CD14-positive monocyte (primary cell): Measurements from ENCODE around the gene USP49. TPM values are rescaled to one million over a fixed set of nuclear protein-coding genes. Genes with fewer than 3 reads are reported as not detected.

Source experiments
- DNase-seq, 3 donors: peaks; one replicate each; pipeline ENCODE4 v3.0.0-alpha.2; 2011 to 2022
- H2AFZ ChIP-seq: 2 replicates; pipeline ENCODE4 v1.6.0; 2012; ENCODE audit warnings: mild to moderate bottlenecking, low read depth, low read length, inconsistent platforms; ENCODE audit not compliant: insufficient read depth, poor library complexity, severe bottlenecking
- H3K27ac ChIP-seq, 2 donors: 1 replicate in 1 of 2; 2 replicates in 1 of 2; pipeline ENCODE4 v1.5.1; 2012 to 2013; ENCODE audit warnings: low read length in 2 of 2, control low read depth in 1 of 2, inconsistent platforms in 1 of 2, low read depth in 1 of 2, mild to moderate bottlenecking in 1 of 2
- H3K27me3 ChIP-seq, 2 donors: one replicate each; pipeline versions ENCODE4 v1.6.0 to v1.6.1; 2011 to 2013; ENCODE audit warnings: low read length in 2 of 2; ENCODE audit not compliant: control insufficient read depth in 2 of 2, insufficient read depth in 2 of 2
- H3K36me3 ChIP-seq, 2 donors: replicated peaks in 1 of 2; 1 replicate in 1 of 2; 2 replicates in 1 of 2; pipeline versions ENCODE4 v1.5.1 to v1.6.1; 2012 to 2013; ENCODE audit warnings: low read length in 2 of 2, control low read depth in 1 of 2, inconsistent platforms in 1 of 2, mild to moderate bottlenecking in 1 of 2; ENCODE audit not compliant: insufficient read depth in 2 of 2, control insufficient read depth in 1 of 2
- H3K4me1 ChIP-seq, 2 donors: 1 replicate in 1 of 2; 2 replicates in 1 of 2; pipeline versions ENCODE4 v1.5.1 to v1.6.1; 2012 to 2013; ENCODE audit warnings: low read length in 2 of 2, control low read depth in 1 of 2, inconsistent platforms in 1 of 2, mild to moderate bottlenecking in 1 of 2, moderate library complexity in 1 of 2; ENCODE audit not compliant: insufficient read depth in 2 of 2, control insufficient read depth in 1 of 2
- H3K4me2 ChIP-seq: replicated peaks from 2 replicates; pipeline ENCODE3; 2012; ENCODE audit warnings: low read length, moderate library complexity, mild to moderate bottlenecking; ENCODE audit not compliant: poor library complexity, severe bottlenecking; ENCODE audit errors: extremely low read depth
- H3K4me3 ChIP-seq, 3 experiments: fragments of 200-600 bp in 1 of 3; sonication (generic) in 1 of 3; replicated peaks in 1 of 3; 1 replicate in 2 of 3; 2 replicates in 1 of 3; pipeline ENCODE4 v1.5.1; 2011 to 2013; ENCODE audit warnings: low read length in 3 of 3, mild to moderate bottlenecking in 3 of 3, control low read depth in 2 of 3, low read depth in 2 of 3, inconsistent platforms in 1 of 3, moderate library complexity in 1 of 3
- H3K79me2 ChIP-seq: 2 replicates; pipeline ENCODE4 v1.6.0; 2012; ENCODE audit warnings: mild to moderate bottlenecking, control low read depth, inconsistent platforms, low read length, moderate library complexity; ENCODE audit not compliant: insufficient read depth
- H3K9ac ChIP-seq: 2 replicates; pipeline ENCODE4 v1.6.0; 2017; ENCODE audit warnings: low read length, mild to moderate bottlenecking; ENCODE audit not compliant: insufficient read depth, poor library complexity, severe bottlenecking
- H3K9me3 ChIP-seq, 2 donors: replicated peaks in 1 of 2; 1 replicate in 1 of 2; 2 replicates in 1 of 2; pipeline versions ENCODE4 v1.5.1 to v1.6.1; 2012 to 2013; ENCODE audit warnings: low read length in 2 of 2, control low read depth in 1 of 2; ENCODE audit not compliant: control insufficient read depth in 1 of 2, insufficient read depth in 1 of 2
- H4K20me1 ChIP-seq: 2 replicates; pipeline ENCODE4 v1.6.0; 2012; ENCODE audit warnings: mild to moderate bottlenecking, low read length, control low read depth, moderate library complexity; ENCODE audit not compliant: insufficient read depth
- H3K27ac Mint-ChIP-seq, 7 donors: one replicate each; pipeline ENCODE4 v1.8.0; 2020; ENCODE audit warnings: mild to moderate bottlenecking in 7 of 7, mixed read lengths in 7 of 7, moderate library complexity in 6 of 7, inconsistent platforms in 2 of 7
- H3K27me3 Mint-ChIP-seq, 3 donors: one replicate each; pipeline ENCODE4 v1.8.0; 2021 to 2022; ENCODE audit warnings: low read depth in 3 of 3, mild to moderate bottlenecking in 3 of 3, mixed read lengths in 3 of 3, moderate library complexity in 3 of 3, inconsistent platforms in 1 of 3
- H3K36me3 Mint-ChIP-seq, 2 donors: one replicate each; pipeline ENCODE4 v1.8.0; 2020; ENCODE audit warnings: mixed read lengths in 2 of 2, inconsistent platforms in 1 of 2, mild to moderate bottlenecking in 1 of 2
- H3K4me1 Mint-ChIP-seq: one replicate; pipeline ENCODE4 v1.8.0; 2020; ENCODE audit warnings: mild to moderate bottlenecking, mixed read lengths
- H3K4me3 Mint-ChIP-seq, 2 donors: one replicate each; pipeline ENCODE4 v1.8.0; 2020; ENCODE audit warnings: mild to moderate bottlenecking in 2 of 2, mixed read lengths in 2 of 2, moderate library complexity in 1 of 2
- H3K9me3 Mint-ChIP-seq, 7 donors: one replicate each; pipeline ENCODE4 v1.8.0; 2020 to 2022; ENCODE audit warnings: mixed read lengths in 7 of 7, mild to moderate bottlenecking in 6 of 7, moderate library complexity in 6 of 7, inconsistent platforms in 2 of 7
- WGBS: methylation state at CpG from one replicate; pipeline ENCODE4 v1.1.5; 2013; ENCODE audit warnings: missing lambda C conversion rate; ENCODE audit not compliant: insufficient coverage; 5-methylcytosine and 5-hydroxymethylcytosine counted together
- intact Hi-C, 2 donors: fragments of 100-400 bp; cut with micrococcal nuclease; formaldehyde crosslinking; loops; one replicate each; pipeline versions ENCODE4 v1.15.0 to v1.15.1; 2023
- polyA plus RNA-seq, 3 donors: library from polyadenylated mRNA; depleted of rRNA in 1 of 3; unstranded in 2 of 3; stranded (reverse) in 1 of 3; fragments of 300-500 nt in 2 of 3; fragments of >200 nt in 1 of 3; fragmentation: Illumina TruSeq in 2 of 3; gene quantifications; 1 replicate in 2 of 3; 2 replicates in 1 of 3; pipeline ENCODE4 v1.2.3, GENCODE V29; 2012 to 2021
- TF ChIP-seq, protein P1 (sequence below): fragments of 200-600 bp; IDR thresholded peaks from one replicate; pipeline ENCODE4 v1.8.0; 2022; ENCODE audit warnings: antibody characterized with exemption, mild to moderate bottlenecking

USP49 gene
- polyA plus RNA-seq, 3 donors = 0.08 to 4.8 (median 0.37) TPM

DNA sequence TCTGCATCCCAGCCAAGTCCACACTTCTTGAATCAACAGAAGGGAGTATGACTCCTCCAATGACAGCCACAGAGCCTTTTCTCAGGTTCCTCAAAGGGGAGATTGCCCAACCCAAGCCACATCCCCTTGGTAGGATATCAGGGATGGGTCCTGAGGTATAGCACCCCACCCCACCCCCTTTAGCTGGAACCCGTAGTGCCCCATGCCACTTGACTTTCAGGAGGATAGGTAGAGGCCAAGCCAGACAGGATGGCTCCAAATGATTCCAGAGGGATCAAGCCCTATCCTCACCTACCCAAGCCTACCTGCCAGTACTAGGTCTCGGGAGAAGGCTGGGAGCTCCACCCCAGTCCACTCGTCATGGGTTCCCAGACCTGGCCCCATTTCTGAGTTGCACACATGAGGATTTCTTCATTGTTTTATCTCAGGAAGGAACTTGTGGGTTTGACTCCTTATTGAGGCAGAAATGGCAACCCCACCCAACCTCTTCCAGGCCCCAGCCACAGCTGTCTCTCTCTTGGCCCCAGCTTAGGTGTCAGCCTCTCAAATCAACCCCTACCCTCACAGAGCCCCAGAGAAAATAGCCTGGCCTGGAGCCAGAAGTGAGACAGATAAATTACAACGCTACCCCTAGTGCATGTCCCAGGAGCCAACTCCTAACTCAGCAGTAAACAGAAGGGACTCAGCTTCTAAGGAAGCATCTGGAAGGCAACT is 42.8 kb upstream of the USP49 start:
- Histone ChIP-seq H3K4me3 (peak overlapping the region; percentile 84 to 97 (median 84)), H4K20me1 (peaks cover 82% of the 10 kb centered on the region), H3K79me2 (peaks cover 85% of the 10 kb centered on the region), H3K27ac (peak overlapping the region; percentile 80 to 81), H3K9ac (peak overlapping the region; percentile 51), H3K27me3 (no peaks in the 10 kb centered on the region), H3K4me2 (peak overlapping the region; percentile 98), H3K9me3 (no peaks in the 10 kb centered on the region), H3K4me1 (peaks cover 71 to 77% of the 10 kb centered on the region in 2 donors), H3K36me3 (peaks cover 37 to 44% of the 10 kb centered on the region in 2 donors), H2AFZ (no peak overlapping the region)
- Mint-ChIP-seq H3K9me3 (no peaks in the 10 kb centered on the region), H3K27me3 (peaks cover 0 to 2% (median 0%) of the 10 kb centered on the region in 3 donors), H3K4me1 (peaks cover 73% of the 10 kb centered on the region), H3K36me3 (peaks cover 36 to 65% of the 10 kb centered on the region in 2 donors), H3K4me3 (peak overlapping the region; percentile 95 to 97), H3K27ac (peak overlapping the region; percentile 90 to 99 (median 98))
- WGBS = 0% methylated on average over 1 of the region's 4 CpGs
- intact Hi-C loops = loop anchor here (2.0 to 5.0 kb wide), 5 partner anchors 33 to 109 kb away; no protein-coding TSS in a partner anchor
- TF ChIP-seq, protein P1, sequence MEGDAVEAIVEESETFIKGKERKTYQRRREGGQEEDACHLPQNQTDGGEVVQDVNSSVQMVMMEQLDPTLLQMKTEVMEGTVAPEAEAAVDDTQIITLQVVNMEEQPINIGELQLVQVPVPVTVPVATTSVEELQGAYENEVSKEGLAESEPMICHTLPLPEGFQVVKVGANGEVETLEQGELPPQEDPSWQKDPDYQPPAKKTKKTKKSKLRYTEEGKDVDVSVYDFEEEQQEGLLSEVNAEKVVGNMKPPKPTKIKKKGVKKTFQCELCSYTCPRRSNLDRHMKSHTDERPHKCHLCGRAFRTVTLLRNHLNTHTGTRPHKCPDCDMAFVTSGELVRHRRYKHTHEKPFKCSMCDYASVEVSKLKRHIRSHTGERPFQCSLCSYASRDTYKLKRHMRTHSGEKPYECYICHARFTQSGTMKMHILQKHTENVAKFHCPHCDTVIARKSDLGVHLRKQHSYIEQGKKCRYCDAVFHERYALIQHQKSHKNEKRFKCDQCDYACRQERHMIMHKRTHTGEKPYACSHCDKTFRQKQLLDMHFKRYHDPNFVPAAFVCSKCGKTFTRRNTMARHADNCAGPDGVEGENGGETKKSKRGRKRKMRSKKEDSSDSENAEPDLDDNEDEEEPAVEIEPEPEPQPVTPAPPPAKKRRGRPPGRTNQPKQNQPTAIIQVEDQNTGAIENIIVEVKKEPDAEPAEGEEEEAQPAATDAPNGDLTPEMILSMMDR = no peak
- DNase-seq = peak; percentile 66 to 84 (median 76)

DNA sequence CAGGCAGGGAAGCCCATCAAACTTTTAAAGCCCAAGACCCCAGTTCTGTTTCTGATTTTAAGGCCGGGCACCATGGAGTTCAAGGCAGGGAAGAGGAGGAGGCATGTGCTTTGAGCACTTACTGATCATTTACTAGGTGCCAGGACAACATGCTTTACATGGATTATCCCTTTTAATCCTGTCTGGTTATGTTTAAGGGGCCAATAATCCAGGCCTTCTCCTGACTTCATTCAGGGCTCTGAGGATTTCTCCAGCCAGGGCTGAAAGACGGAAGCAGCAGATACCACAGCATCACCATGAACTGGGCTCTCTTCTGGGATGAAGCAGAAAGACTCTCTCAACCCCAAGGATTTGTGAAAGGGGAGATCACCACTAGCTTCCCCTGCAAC is 42.3 kb upstream of the USP49 start:
- Mint-ChIP-seq H3K4me3 (peak overlapping the region; percentile 95 to 97), H3K4me1 (peaks cover 69% of the 10 kb centered on the region), H3K9me3 (no peaks in the 10 kb centered on the region), H3K36me3 (peaks cover 41 to 70% of the 10 kb centered on the region in 2 donors), H3K27me3 (peaks cover 0 to 2% (median 0%) of the 10 kb centered on the region in 3 donors), H3K27ac (peak overlapping the region; percentile 90 to 99 (median 98))
- Histone ChIP-seq H3K9ac (no peak overlapping the region), H3K4me3 (peak overlapping the region in 2 of 3 experiments; percentile 84 to 97), H4K20me1 (peaks cover 88% of the 10 kb centered on the region), H3K4me1 (peaks cover 65 to 72% of the 10 kb centered on the region in 2 donors), H2AFZ (no peak overlapping the region), H3K27me3 (no peaks in the 10 kb centered on the region), H3K36me3 (peaks cover 41 to 50% of the 10 kb centered on the region in 2 donors), H3K9me3 (no peaks in the 10 kb centered on the region), H3K4me2 (peak overlapping the region; percentile 98), H3K79me2 (peaks cover 79% of the 10 kb centered on the region), H3K27ac (peak overlapping the region; percentile 80 to 81)
- WGBS = no CpG with 5 or more reads among the region's 2 CpGs
- TF ChIP-seq, protein P1 = no peak
- intact Hi-C loops = loop anchor here (5.0 kb wide), 4 partner anchors 90 to 110 kb away; no protein-coding TSS in a partner anchor
- no peak for DNase-seq
